IMR-90 (cell line): Measurements from ENCODE around the gene SCARF2. TPM values are rescaled to one million over a fixed set of nuclear protein-coding genes. Genes with fewer than 3 reads are reported as not detected.

ENCODE experiments used
- ATAC-seq: fragments of 200-7000 bp; cut with Tn5 transposase; 2 replicates; pipeline ENCODE4 v1.9.1; 2020; ENCODE audit warnings: low read depth, mild to moderate bottlenecking, moderate library complexity
- BruUV-seq: library from RNA; stranded (reverse); fragments of 400-500 nt; replicated peaks from 2 replicates; lab custom pipeline; 2021; lab: Mats Ljungman, UMichigan
- CTCF ChIA-PET: fragments of 300-600 bp; formaldehyde crosslinking; extraction: SDS; loops from one replicate; lab custom pipeline; 2021; ENCODE audit warnings: antibody characterized with exemption; lab: Yijun Ruan, JAX
- POLR2A ChIA-PET: fragments of 300-600 bp; sonication (Branson Sonifier 250); formaldehyde crosslinking; loops from one replicate; lab custom pipeline; 2022; ENCODE audit warnings: antibody characterized with exemption; ENCODE audit not compliant: unreplicated experiment; lab: Charles Lee
- DNase-seq: peaks from one replicate; pipeline ENCODE4 v3.0.0; 2013
- H2AFZ ChIP-seq: replicated peaks from 2 replicates; pipeline ENCODE3; 2013; ENCODE audit warnings: low read length, mild to moderate bottlenecking; ENCODE audit not compliant: poor library complexity
- H2AK5ac ChIP-seq: 2 replicates; pipeline ENCODE4 v1.6.1; 2013; ENCODE audit warnings: low read depth, low read length, inconsistent platforms
- H2AK9ac ChIP-seq: replicated peaks from 2 replicates; pipeline ENCODE3; 2013; ENCODE audit warnings: mild to moderate bottlenecking, low read depth, low read length, moderate library complexity; ENCODE audit not compliant: poor library complexity
- H2BK120ac ChIP-seq: 2 replicates; pipeline ENCODE4 v1.6.1; 2013; ENCODE audit warnings: low read depth, low read length, inconsistent platforms
- H2BK15ac ChIP-seq: 3 replicates; pipeline ENCODE4 v1.6.1; 2013; ENCODE audit warnings: low read depth, low read length, inconsistent platforms
- H2BK20ac ChIP-seq: 2 replicates; pipeline ENCODE4 v1.6.1; 2013; ENCODE audit warnings: low read depth, mild to moderate bottlenecking, inconsistent platforms, low read length, moderate library complexity
- H2BK5ac ChIP-seq: 2 replicates; pipeline ENCODE4 v1.6.1; 2013; ENCODE audit warnings: mild to moderate bottlenecking, low read depth, low read length, inconsistent platforms; ENCODE audit not compliant: poor library complexity, severe bottlenecking
- H3K14ac ChIP-seq: replicated peaks from 2 replicates; pipeline ENCODE4 v1.6.1; 2013; ENCODE audit warnings: low read depth, low read length, inconsistent platforms
- H3K18ac ChIP-seq: 2 replicates; pipeline ENCODE4 v1.6.1; 2013; ENCODE audit warnings: low read depth, low read length, control low read depth
- H3K23ac ChIP-seq: 2 replicates; pipeline ENCODE4 v1.6.1; 2013; ENCODE audit warnings: low read depth, low read length, inconsistent platforms
- H3K27ac ChIP-seq: 2 replicates; pipeline ENCODE4 v1.5.1; 2013; ENCODE audit warnings: mild to moderate bottlenecking, control low read depth, low read length; ENCODE audit not compliant: insufficient read depth
- H3K27me3 ChIP-seq: 2 replicates; pipeline ENCODE4 v1.6.1; 2013; ENCODE audit warnings: low read length; ENCODE audit not compliant: control insufficient read depth, insufficient read depth
- H3K36me3 ChIP-seq: 2 replicates; pipeline ENCODE4 v1.6.1; 2013; ENCODE audit warnings: low read length, mixed read lengths; ENCODE audit not compliant: control insufficient read depth, insufficient read depth
- H3K4ac ChIP-seq: 2 replicates; pipeline ENCODE4 v1.6.1; 2013; ENCODE audit warnings: low read depth, low read length, inconsistent platforms
- H3K4me1 ChIP-seq: 2 replicates; pipeline ENCODE4 v1.6.1; 2013; ENCODE audit warnings: low read length, mixed read lengths; ENCODE audit not compliant: control insufficient read depth, insufficient read depth
- H3K4me2 ChIP-seq: 2 replicates; pipeline ENCODE4 v1.6.1; 2013; ENCODE audit warnings: low read depth, mild to moderate bottlenecking, control low read depth, low read length, moderate library complexity
- H3K4me3 ChIP-seq: 2 replicates; pipeline ENCODE4 v1.5.1; 2013; ENCODE audit warnings: low read depth, mild to moderate bottlenecking, control low read depth, low read length, moderate library complexity; ENCODE audit not compliant: insufficient read depth
- H3K56ac ChIP-seq: 2 replicates; pipeline ENCODE4 v1.6.1; 2013; ENCODE audit warnings: low read length, inconsistent platforms; ENCODE audit not compliant: insufficient read depth; ENCODE audit errors: extremely low read depth
- H3K79me1 ChIP-seq, 2 experiments: 2 replicates each; pipeline ENCODE4 v1.6.1; 2013; ENCODE audit warnings: low read length in 2 of 2, inconsistent platforms in 1 of 2, low read depth in 1 of 2
- H3K9ac ChIP-seq: 2 replicates; pipeline ENCODE4 v1.6.1; 2013; ENCODE audit warnings: low read depth, low read length, control low read depth
- H3K9me1 ChIP-seq: 2 replicates; pipeline ENCODE4 v1.6.1; 2013; ENCODE audit warnings: low read length, inconsistent platforms; ENCODE audit not compliant: insufficient read depth
- H3K9me3 ChIP-seq: 2 replicates; pipeline ENCODE4 v1.6.1; 2013; ENCODE audit warnings: low read length; ENCODE audit not compliant: control insufficient read depth, insufficient read depth
- H4K20me1 ChIP-seq: 2 replicates; pipeline ENCODE4 v1.6.1; 2013; ENCODE audit warnings: low read length, inconsistent platforms; ENCODE audit not compliant: insufficient read depth
- H4K5ac ChIP-seq: 2 replicates; pipeline ENCODE4 v1.6.1; 2013; ENCODE audit warnings: mild to moderate bottlenecking, low read depth, low read length, control low read depth
- H4K8ac ChIP-seq, 2 experiments: 2 replicates each; pipeline ENCODE4 v1.6.1; 2013; ENCODE audit warnings: low read depth in 2 of 2, low read length in 2 of 2, control low read depth in 1 of 2, inconsistent platforms in 1 of 2
- H4K91ac ChIP-seq: 2 replicates; pipeline ENCODE4 v1.6.1; 2013; ENCODE audit warnings: low read depth, low read length, inconsistent platforms; ENCODE audit not compliant: insufficient read depth
- BHLHE40 ChIP-seq: fragments of 150-350 bp; IDR thresholded peaks from 2 replicates; pipeline ENCODE4 v1.6.1; 2016; ENCODE audit warnings: mild to moderate bottlenecking, low read depth, low read length
- CEBPB ChIP-seq: IDR thresholded peaks from 2 replicates; pipeline ENCODE4 v1.6.1; 2012; ENCODE audit warnings: low read depth, low read length, improper control_type of control experiment
- FOS ChIP-seq: fragments of 150-350 bp; IDR thresholded peaks from 2 replicates; pipeline ENCODE4 v1.6.1; 2016; ENCODE audit warnings: low read depth, low read length
- MAFK ChIP-seq: IDR thresholded peaks from 2 replicates; pipeline ENCODE4 v1.6.1; 2012; ENCODE audit warnings: low read depth, low read length, improper control_type of control experiment
- MAZ ChIP-seq: IDR thresholded peaks from 2 replicates; pipeline ENCODE4 v1.6.1; 2012; ENCODE audit warnings: low read depth, mild to moderate bottlenecking, low read length, improper control_type of control experiment, moderate library complexity, borderline replicate concordance
- MXI1 ChIP-seq: IDR thresholded peaks from 2 replicates; pipeline ENCODE4 v1.6.1; 2012; ENCODE audit warnings: low read depth, mild to moderate bottlenecking, low read length, moderate library complexity, borderline replicate concordance
- POLR2A ChIP-seq: IDR thresholded peaks from 2 replicates; pipeline ENCODE4 v1.6.1; 2012; ENCODE audit warnings: mild to moderate bottlenecking, low read depth, low read length
- SMC3 ChIP-seq: fragments of 150-350 bp; IDR thresholded peaks from 2 replicates; pipeline ENCODE4 v1.6.1; 2016; ENCODE audit warnings: low read depth, mild to moderate bottlenecking, antibody characterized with exemption, low read length, moderate library complexity
- WGBS, 2 experiments: methylation state at CpG; one replicate each; pipeline versions ENCODE4 v1.1.5 to v1.1.7; 2013; ENCODE audit warnings: missing lambda C conversion rate in 2 of 2; ENCODE audit not compliant: insufficient read length in 1 of 2; ENCODE audit errors: extremely low coverage in 2 of 2; 5-methylcytosine and 5-hydroxymethylcytosine counted together
- dilution Hi-C: fragments of 300-500 bp; cut with HindIII; formaldehyde crosslinking; loops from one replicate; pipeline ENCODE4 v1.14.3; 2018; ENCODE audit warnings: low sequenced_read_pairs; ENCODE audit not compliant: unreplicated experiment
- in situ Hi-C: fragments of 300-500 bp; cut with MboI; formaldehyde crosslinking; loops from 3 replicates; pipeline ENCODE4 v1.14.3; 2019; ENCODE audit warnings: low sequenced_read_pairs, inconsistent platforms, mixed read lengths
- intact Hi-C: fragments of 100-400 bp; cut with micrococcal nuclease; formaldehyde crosslinking; loops from 2 replicates; pipeline ENCODE4 v1.10.0; 2022
- polyA plus RNA-seq, 3 experiments: library from polyadenylated mRNA; depleted of rRNA; stranded (reverse); fragments of >200 nt; gene quantifications; 2 replicates each; pipeline ENCODE4 v1.2.3, GENCODE V29; 2012; ENCODE audit warnings: low replicate concordance in 1 of 3
- total RNA-seq: library from RNA; depleted of rRNA; stranded (reverse); fragments of >200 nt; gene quantifications from 2 replicates; pipeline ENCODE4 v1.2.3, GENCODE V29; 2012
- TF ChIP-seq, protein P1 (sequence below): conservative IDR thresholded peaks from 2 replicates; pipeline ENCODE4 v1.5.1; 2012; ENCODE audit warnings: mild to moderate bottlenecking, low read depth, low read length, improper control_type of control experiment
- TF ChIP-seq, protein P2 (sequence below): fragments of 150-350 bp; IDR thresholded peaks from 2 replicates; pipeline ENCODE4 v1.6.1; 2016; ENCODE audit warnings: low read depth, mild to moderate bottlenecking, low read length, moderate library complexity, borderline replicate concordance

SCARF2 gene
- total and polyA plus RNA-seq, 2 of the 4 experiments (the other 2 are of a cell fraction), result 3.4 to 37.0 TPM

DNA sequence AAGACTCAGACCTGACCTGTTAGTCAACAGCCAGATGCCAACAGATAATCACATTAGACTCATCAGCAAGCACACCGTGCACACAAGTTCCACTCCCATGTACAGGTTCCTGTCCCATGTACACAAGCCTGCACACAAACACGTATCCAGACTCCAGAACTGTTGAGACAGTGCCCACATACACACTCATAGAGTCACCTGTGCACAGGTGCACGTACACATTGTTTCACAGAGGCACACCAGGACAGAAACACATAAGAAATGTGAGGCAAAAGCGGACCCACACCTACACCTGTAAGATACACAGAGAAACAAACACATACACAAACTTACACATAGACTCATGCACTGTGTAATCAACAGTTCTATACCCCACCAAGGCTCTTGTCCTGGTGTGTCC is 46.4 kb downstream of the SCARF2 start:
- Histone ChIP-seq H4K8ac (no peak overlapping the region), H4K20me1 (peaks cover 13% of the 10 kb centered on the region), H3K4ac (no peak overlapping the region), H3K23ac (no peak overlapping the region), H2AFZ (no peak overlapping the region), H3K27ac (no peak overlapping the region), H2BK15ac (no peak overlapping the region), H3K4me3 (no peak overlapping the region), H2BK20ac (no peak overlapping the region), H2AK9ac (no peak overlapping the region), H3K79me1 (peaks cover 10 to 23% of the 10 kb centered on the region in 2 experiments; a peak in 3 of 4 replicates), H2BK120ac (no peak overlapping the region), H4K5ac (no peak overlapping the region), H3K56ac (no peak overlapping the region), H3K4me1 (peaks cover 14% of the 10 kb centered on the region), H3K9ac (no peak overlapping the region), H3K36me3 (0 out of 2 replicates have a peak, but pooled peaks cover 3% of the 10 kb centered on the region), H3K4me2 (no peak overlapping the region), H3K14ac (no peak overlapping the region), H3K9me3 (peaks cover 5% of the 10 kb centered on the region), H3K27me3 (no peaks in the 10 kb centered on the region; the same call in 1 of the 2 replicates), H4K91ac (no peak overlapping the region), H3K18ac (no peak overlapping the region), H2BK5ac (no peak overlapping the region), H3K9me1 (peaks cover 22% of the 10 kb centered on the region), H2AK5ac (no peak overlapping the region)
- no peak for ATAC-seq
- intact Hi-C loops (no loop called here), dilution Hi-C loops (no loop called here), in situ Hi-C loops (loop anchor here (10.0 kb wide), 1 partner anchor 64 kb away; no protein-coding TSS in a partner anchor)
- ChIA-PET POLR2A (no interaction called here), CTCF (no interaction called here)
- TF ChIP-seq, protein P1, sequence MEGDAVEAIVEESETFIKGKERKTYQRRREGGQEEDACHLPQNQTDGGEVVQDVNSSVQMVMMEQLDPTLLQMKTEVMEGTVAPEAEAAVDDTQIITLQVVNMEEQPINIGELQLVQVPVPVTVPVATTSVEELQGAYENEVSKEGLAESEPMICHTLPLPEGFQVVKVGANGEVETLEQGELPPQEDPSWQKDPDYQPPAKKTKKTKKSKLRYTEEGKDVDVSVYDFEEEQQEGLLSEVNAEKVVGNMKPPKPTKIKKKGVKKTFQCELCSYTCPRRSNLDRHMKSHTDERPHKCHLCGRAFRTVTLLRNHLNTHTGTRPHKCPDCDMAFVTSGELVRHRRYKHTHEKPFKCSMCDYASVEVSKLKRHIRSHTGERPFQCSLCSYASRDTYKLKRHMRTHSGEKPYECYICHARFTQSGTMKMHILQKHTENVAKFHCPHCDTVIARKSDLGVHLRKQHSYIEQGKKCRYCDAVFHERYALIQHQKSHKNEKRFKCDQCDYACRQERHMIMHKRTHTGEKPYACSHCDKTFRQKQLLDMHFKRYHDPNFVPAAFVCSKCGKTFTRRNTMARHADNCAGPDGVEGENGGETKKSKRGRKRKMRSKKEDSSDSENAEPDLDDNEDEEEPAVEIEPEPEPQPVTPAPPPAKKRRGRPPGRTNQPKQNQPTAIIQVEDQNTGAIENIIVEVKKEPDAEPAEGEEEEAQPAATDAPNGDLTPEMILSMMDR, result no peak
- TF ChIP-seq MAFK, result no peak
- TF ChIP-seq, protein P2, sequence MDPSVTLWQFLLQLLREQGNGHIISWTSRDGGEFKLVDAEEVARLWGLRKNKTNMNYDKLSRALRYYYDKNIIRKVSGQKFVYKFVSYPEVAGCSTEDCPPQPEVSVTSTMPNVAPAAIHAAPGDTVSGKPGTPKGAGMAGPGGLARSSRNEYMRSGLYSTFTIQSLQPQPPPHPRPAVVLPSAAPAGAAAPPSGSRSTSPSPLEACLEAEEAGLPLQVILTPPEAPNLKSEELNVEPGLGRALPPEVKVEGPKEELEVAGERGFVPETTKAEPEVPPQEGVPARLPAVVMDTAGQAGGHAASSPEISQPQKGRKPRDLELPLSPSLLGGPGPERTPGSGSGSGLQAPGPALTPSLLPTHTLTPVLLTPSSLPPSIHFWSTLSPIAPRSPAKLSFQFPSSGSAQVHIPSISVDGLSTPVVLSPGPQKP, result no peak
- no peak for TF ChIP-seq BHLHE40
- TF ChIP-seq MXI1, result no peak
- no peak for TF ChIP-seq SMC3
- TF ChIP-seq MAZ, result no peak
- no peak for TF ChIP-seq CEBPB
- no peak for TF ChIP-seq POLR2A
- no peak for TF ChIP-seq FOS
- no peak for DNase-seq
- BruUV-seq, result no TSS peak
- 100% methylated on average over 2 of the region's 4 CpGs; no CpG with 5 or more reads in 1 of the 2 experiments for WGBS, 2 experiments
